ENCODE results near the gene PVR. TPM values are rescaled to one million over a fixed set of nuclear protein-coding genes. Genes with fewer than 3 reads are reported as not detected.

The PVR gene
- total and polyA plus RNA-seq, 9 of the 15 experiments (the other 6 are each of a cell fraction or from before 2014, with no cell fraction given), result 0.89 to 14.5 (median 9.8) TPM

- TF ChIP-seq MLX (CRISPR knock-in tag; conservative IDR thresholded peaks at IDR 0.05) (no peak), PHTF2 (CRISPR knock-in tag; IDR thresholded peaks at IDR 0.05) (no peak), TEAD1 (CRISPR knock-in tag; IDR thresholded peaks at IDR 0.05) (no peak), PKNOX1 (IDR thresholded peaks at IDR 0.05) (peak; percentile 42; the same call in 1 of the 2 replicates), BRD9 (IDR thresholded peaks at IDR 0.05; ENCODE audit: low read depth, partially characterized antibody) (no peak), E4F1 (CRISPR knock-in tag; IDR thresholded peaks at IDR 0.05; ENCODE audit: borderline replicate concordance) (no peak), CREBBP (IDR thresholded peaks at IDR 0.05; ENCODE audit: low read depth, low read length) (no peak), NR1H2 (CRISPR knock-in tag; IDR thresholded peaks at IDR 0.05) (no peak), ESRRB (CRISPR knock-in tag; IDR thresholded peaks at IDR 0.05; ENCODE audit: borderline replicate concordance) (no peak), FOXP1 (CRISPR knock-in tag; IDR thresholded peaks at IDR 0.05) (no peak), ZSCAN32 (CRISPR knock-in tag; IDR thresholded peaks at IDR 0.05) (no peak), TFAP4 (CRISPR knock-in tag; IDR thresholded peaks at IDR 0.05; ENCODE audit: borderline replicate concordance) (no peak), ZNF3 (CRISPR knock-in tag; IDR thresholded peaks at IDR 0.05) (no peak), ZNF239 (CRISPR knock-in tag; IDR thresholded peaks at IDR 0.05) (no peak), KDM1A (IDR thresholded peaks at IDR 0.05) (0 out of 4 replicates have a peak, but pooled peaks of 1 of the 2 experiments have one; percentile 9), TSHZ1 (CRISPR knock-in tag; IDR thresholded peaks at IDR 0.05) (no peak), ILK (tag; IDR thresholded peaks at IDR 0.05; ENCODE audit: borderline replicate concordance, low read depth) (no peak), MTF1 (CRISPR knock-in tag; IDR thresholded peaks at IDR 0.05; ENCODE audit: borderline replicate concordance) (no peak)
Measured at GRCh38 chr19:44684892-44685863, 41.5 kb downstream of the PVR start (continued).
